DOHH2 (cell line): ENCODE results near the gene MACF1.
"Not testable (repeated sequence)": the region's sequence is repeated elsewhere in the genome, so short reads cannot be mapped to it uniquely, and the experiment has no call there.

Experiments
- H3F3A ChIP-seq: fragments of 200-600 bp; sonication (generic), shearing (Covaris generic); 2 replicates; pipeline ENCODE4 v1.6.0; 2016; ENCODE audit warnings: antibody characterized with exemption, mild to moderate bottlenecking; ENCODE audit not compliant: control insufficient read depth, insufficient read depth
- H3K27ac ChIP-seq: fragments of 200-600 bp; sonication (generic); 2 replicates; pipeline ENCODE4 v1.5.1; 2014; ENCODE audit warnings: low read depth, mild to moderate bottlenecking, low read length, moderate library complexity
- H3K27me3 ChIP-seq: fragments of 200-600 bp; sonication (generic); 2 replicates; pipeline ENCODE4 v1.6.1; 2014; ENCODE audit warnings: mild to moderate bottlenecking, low read length, mixed read lengths; ENCODE audit not compliant: control insufficient read depth
- H3K36me3 ChIP-seq: fragments of 200-600 bp; sonication (generic); 2 replicates; pipeline ENCODE4 v1.6.1; 2014; ENCODE audit warnings: mild to moderate bottlenecking, low read length, moderate library complexity, mixed read lengths; ENCODE audit not compliant: control insufficient read depth
- H3K4me1 ChIP-seq: fragments of 200-600 bp; sonication (generic); 2 replicates; pipeline ENCODE4 v1.6.1; 2014; ENCODE audit warnings: mild to moderate bottlenecking, low read length, mixed read lengths; ENCODE audit not compliant: control insufficient read depth
- H3K4me2 ChIP-seq: fragments of 200-600 bp; sonication (generic); 2 replicates; pipeline ENCODE4 v1.6.0; 2014; ENCODE audit warnings: mild to moderate bottlenecking, low read length, moderate library complexity
- H3K4me3 ChIP-seq: fragments of 200-600 bp; sonication (generic); 2 replicates; pipeline ENCODE4 v1.5.1; 2014; ENCODE audit warnings: mild to moderate bottlenecking, low read length, mixed read lengths
- H3K79me2 ChIP-seq: fragments of 200-600 bp; sonication (generic); 2 replicates; pipeline ENCODE4 v1.6.1; 2014; ENCODE audit warnings: mild to moderate bottlenecking, low read length, mixed read lengths; ENCODE audit not compliant: control insufficient read depth
- H3K9me2 ChIP-seq: fragments of 200-600 bp; sonication (generic); replicated peaks from 2 replicates; pipeline ENCODE4 v1.6.1; 2014; ENCODE audit warnings: mild to moderate bottlenecking, low read length, mixed read lengths; ENCODE audit not compliant: control insufficient read depth
- H3K9me3 ChIP-seq: fragments of 200-600 bp; sonication (generic); 2 replicates; pipeline ENCODE4 v1.6.1; 2014; ENCODE audit warnings: antibody characterized with exemption, low read length, mixed read lengths; ENCODE audit not compliant: control insufficient read depth, insufficient read depth
- H4K20me1 ChIP-seq: fragments of 200-600 bp; sonication (generic); 2 replicates; pipeline ENCODE4 v1.6.0; 2014; ENCODE audit warnings: low read depth, mild to moderate bottlenecking, antibody characterized with exemption, low read length, moderate library complexity; ENCODE audit not compliant: control insufficient read depth, insufficient read depth
- EZH2phosphoT487 ChIP-seq: fragments of 200-600 bp; sonication (generic); IDR thresholded peaks from 2 replicates; pipeline ENCODE4 v1.6.1; 2017; ENCODE audit warnings: borderline replicate concordance, mild to moderate bottlenecking, antibody characterized with exemption, low read length, moderate library complexity, mixed read lengths
- TF ChIP-seq, protein P1 (sequence below): fragments of 200-600 bp; sonication (generic); IDR thresholded peaks from one replicate; pipeline ENCODE4 v1.5.1; 2014; ENCODE audit warnings: antibody characterized with exemption, mild to moderate bottlenecking, low read depth, low read length; ENCODE audit not compliant: poor library complexity, severe bottlenecking

Gene MACF1

DNA sequence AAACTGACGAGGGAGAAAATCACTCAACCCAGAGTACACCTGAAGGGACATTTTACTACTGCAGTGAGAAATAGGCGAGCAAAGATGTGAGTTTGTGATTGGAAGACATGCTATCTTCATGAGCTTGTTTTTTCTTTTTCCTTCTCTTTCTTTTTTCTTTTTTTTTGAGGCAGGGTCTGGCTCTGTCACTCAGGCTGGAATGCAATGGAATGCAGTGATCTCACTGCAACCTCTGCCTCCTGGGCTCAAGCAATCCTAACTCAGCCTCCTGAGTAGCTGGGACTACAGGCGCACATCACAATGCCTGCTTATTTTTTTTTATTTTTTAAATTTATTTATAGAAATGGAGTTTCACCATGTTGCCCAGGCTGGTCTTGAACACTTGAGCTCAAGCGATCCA lies 312.3 kb downstream of the MACF1 start:
- not testable (repeated sequence) for H3F3A ChIP-seq

DNA sequence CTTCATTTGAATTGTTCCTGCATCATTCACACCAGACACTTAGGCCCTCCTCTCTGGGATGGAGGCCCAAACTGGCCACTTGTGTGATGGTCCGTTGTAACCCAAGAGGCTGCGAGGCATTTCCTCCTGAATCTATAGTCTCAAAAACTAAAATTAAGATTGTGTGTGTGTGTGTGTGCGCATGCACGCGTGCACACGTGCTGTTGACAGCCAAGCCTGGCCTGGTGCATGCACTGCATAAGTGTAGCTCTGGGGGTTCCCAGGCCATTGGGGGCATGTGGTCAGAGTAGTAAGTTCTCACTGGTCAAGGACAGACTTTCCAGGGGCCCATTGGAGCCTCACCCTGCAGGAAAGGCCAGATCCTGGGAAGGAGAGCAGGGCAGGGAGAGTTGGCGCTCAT lies 313.4 kb downstream of the MACF1 start:
- not testable (repeated sequence) for H3K4me3 ChIP-seq, H3K9me3 ChIP-seq, H3K4me2 ChIP-seq, H3K9me2 ChIP-seq, H3K79me2 ChIP-seq, H4K20me1 ChIP-seq, H3K36me3 ChIP-seq, H3K27me3 ChIP-seq, H3K27ac ChIP-seq, H3F3A ChIP-seq, H3K4me1 ChIP-seq

More for the DNA sequence above, 312.3 kb downstream of the MACF1 start:
- H3K4me1 ChIP-seq, H3K27me3 ChIP-seq, H3K27ac ChIP-seq, H3K9me3 ChIP-seq, H3K4me2 ChIP-seq, H3K9me2 ChIP-seq, H3K36me3 ChIP-seq, H4K20me1 ChIP-seq, H3K4me3 ChIP-seq, H3K79me2 ChIP-seq: not testable (repeated sequence)

DNA sequence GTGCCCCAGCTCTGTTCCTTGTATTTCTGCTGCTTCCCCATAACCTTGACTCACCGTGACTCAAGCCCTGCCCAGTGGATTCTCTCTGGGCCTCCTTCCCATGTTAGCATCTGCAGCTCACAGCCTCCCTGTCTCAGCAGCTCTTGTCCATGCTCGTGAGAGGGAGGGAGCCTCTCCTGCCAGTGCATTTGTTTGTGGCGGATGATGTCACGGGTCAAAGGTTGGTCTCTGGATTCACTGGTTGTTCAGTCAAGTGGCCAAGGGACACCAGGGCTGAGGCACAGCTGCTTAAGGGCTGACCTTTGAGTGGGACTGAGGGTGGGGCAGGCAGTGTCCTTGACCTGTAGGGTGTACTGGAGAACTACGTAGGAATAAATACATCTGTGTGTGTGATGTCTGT lies 314.9 kb downstream of the MACF1 start:
- not testable (repeated sequence) for H3K79me2 ChIP-seq, H3K4me3 ChIP-seq, H3K9me2 ChIP-seq, H3K27ac ChIP-seq, H4K20me1 ChIP-seq, H3K27me3 ChIP-seq, H3K4me2 ChIP-seq, H3K9me3 ChIP-seq, H3K36me3 ChIP-seq, H3K4me1 ChIP-seq, H3F3A ChIP-seq

DNA sequence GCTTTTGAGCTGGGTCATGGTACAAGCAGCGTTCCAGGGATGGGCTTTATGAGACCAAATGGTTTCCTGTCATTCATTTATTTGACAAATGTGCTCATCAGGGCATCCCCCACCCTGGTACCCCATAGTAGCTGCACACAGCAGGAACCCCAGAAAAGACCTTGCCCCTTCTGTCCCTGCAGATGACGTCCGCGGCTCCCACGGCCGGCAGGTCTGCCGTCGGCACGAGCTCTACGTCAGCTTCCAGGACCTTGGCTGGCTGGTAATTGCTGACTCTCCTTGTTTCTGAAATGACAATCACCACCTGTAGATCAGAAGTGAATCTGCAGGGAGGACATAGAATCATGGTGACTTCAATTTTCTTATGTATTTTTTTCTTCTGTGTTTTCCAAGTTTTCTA lies 317.7 kb downstream of the MACF1 start:
- H3K4me3 ChIP-seq, H3K9me3 ChIP-seq, H3K36me3 ChIP-seq, H3F3A ChIP-seq, H3K27me3 ChIP-seq, H3K79me2 ChIP-seq, H4K20me1 ChIP-seq, H3K4me2 ChIP-seq, H3K9me2 ChIP-seq, H3K27ac ChIP-seq: not testable (repeated sequence)
- H3K4me1 ChIP-seq = peaks cover 25% of the 10 kb centered on the region

DNA sequence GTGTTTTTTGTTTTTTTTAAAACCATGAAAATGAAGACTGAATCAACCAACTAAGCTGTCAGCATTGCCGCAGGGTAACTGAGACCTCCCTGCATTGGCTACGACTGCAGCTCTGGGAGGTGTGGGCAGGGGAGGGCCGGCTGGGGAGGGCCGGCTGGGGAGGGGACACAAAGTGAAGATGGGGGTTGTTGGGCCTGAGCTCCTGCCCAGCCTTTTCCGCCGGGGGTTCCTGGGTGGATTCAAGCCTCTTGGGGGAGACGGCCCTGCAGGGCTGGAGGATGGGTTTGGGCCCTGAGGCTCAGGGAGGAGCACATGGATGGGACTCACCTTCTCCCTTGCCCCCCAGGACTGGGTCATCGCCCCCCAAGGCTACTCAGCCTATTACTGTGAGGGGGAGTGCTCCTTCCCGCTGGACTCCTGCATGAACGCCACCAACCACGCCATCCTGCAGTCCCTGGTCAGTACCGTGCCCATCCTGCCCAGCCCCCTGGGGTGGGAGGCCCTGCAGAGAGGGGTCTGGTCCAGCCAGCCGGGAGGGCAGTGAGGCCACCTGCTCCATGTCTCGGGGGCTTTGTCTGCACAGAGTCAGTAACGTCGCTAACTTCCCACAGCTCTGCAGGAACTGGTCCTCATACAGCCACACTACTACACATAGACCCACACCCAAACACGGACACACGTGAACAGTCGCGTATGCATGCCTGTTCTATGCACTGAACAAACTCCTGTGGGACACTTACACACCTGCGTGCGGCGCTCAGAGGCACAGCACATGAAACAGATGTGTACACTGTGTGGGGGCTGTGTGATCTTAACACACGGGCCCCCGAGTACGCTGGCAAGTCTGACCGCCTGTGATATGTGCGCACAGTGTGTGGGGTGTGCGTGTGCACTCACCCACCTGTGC lies 318.4 kb downstream of the MACF1 start:
- Histone ChIP-seq H3K36me3 (peaks cover 3% of the 10 kb centered on the region), H3K4me3 (no peak overlapping the region), H3K4me2 (no peak overlapping the region), H3K4me1 (peaks cover 25% of the 10 kb centered on the region), H3F3A (no peaks in the 10 kb centered on the region), H3K9me2 (no peaks in the 10 kb centered on the region), H3K27ac (no peak overlapping the region), H3K79me2 (no peaks in the 10 kb centered on the region), H4K20me1 (no peaks in the 10 kb centered on the region), H3K27me3 (no peaks in the 10 kb centered on the region), H3K9me3 (no peaks in the 10 kb centered on the region)
- no peak for TF ChIP-seq EZH2phosphoT487
- TF ChIP-seq, protein P1, sequence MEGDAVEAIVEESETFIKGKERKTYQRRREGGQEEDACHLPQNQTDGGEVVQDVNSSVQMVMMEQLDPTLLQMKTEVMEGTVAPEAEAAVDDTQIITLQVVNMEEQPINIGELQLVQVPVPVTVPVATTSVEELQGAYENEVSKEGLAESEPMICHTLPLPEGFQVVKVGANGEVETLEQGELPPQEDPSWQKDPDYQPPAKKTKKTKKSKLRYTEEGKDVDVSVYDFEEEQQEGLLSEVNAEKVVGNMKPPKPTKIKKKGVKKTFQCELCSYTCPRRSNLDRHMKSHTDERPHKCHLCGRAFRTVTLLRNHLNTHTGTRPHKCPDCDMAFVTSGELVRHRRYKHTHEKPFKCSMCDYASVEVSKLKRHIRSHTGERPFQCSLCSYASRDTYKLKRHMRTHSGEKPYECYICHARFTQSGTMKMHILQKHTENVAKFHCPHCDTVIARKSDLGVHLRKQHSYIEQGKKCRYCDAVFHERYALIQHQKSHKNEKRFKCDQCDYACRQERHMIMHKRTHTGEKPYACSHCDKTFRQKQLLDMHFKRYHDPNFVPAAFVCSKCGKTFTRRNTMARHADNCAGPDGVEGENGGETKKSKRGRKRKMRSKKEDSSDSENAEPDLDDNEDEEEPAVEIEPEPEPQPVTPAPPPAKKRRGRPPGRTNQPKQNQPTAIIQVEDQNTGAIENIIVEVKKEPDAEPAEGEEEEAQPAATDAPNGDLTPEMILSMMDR = no peak
